A673 (cell line): Measurements from ENCODE around the gene CEP170B.

Source experiments
- EZH2 ChIP-seq: fragments of 200-600 bp; sonication (generic); IDR thresholded peaks from 2 replicates; pipeline ENCODE4 v1.6.1; 2017; ENCODE audit warnings: borderline replicate concordance, low read depth, mild to moderate bottlenecking, mixed read lengths, antibody characterized with exemption, low read length; ENCODE audit not compliant: poor library complexity, severe bottlenecking
- TF ChIP-seq, protein P1 (sequence below): fragments of 300-800, 200-600 bp; sonication (generic); conservative IDR thresholded peaks from 2 replicates; pipeline ENCODE4 v1.5.1; 2017; ENCODE audit warnings: low read depth, mild to moderate bottlenecking, antibody characterized with exemption, low read length, moderate library complexity, mixed read lengths

DNA sequence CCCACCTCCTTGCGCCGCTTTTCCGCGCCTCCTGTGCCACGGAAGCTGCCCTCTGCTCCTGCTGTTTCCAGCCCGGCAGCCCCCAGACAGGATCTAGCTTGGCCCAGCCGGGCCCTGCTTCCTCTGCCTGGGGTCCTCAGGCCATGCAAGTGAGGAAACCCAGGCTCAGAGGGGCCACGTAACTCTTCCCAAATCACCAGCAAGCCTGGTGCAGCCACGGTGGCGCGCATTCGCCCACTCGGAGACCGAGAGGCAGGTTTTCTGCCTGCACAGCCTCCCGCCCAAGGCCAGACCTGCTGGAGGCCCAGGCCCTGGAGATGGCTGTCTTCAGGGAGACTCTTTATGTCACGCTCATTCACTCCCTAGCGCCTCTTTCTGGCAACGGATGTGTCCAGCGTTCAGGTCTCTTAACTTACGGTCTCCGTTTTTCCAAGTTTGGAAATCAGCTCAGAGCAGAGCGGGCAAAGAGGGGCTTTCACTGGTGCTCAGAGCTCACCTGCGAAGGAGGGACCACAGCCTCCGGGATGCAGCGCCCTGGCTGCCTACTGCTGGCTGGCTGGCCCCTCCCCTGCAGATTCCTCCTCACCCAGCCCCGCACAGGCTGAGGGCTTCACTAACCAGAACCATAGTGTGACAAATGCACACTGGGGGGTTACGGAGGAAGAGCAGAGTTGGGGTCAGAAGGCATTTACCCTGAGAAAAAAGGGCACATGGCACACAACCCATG, 20.6 kb upstream of the CEP170B start:
- TF ChIP-seq, protein P1, sequence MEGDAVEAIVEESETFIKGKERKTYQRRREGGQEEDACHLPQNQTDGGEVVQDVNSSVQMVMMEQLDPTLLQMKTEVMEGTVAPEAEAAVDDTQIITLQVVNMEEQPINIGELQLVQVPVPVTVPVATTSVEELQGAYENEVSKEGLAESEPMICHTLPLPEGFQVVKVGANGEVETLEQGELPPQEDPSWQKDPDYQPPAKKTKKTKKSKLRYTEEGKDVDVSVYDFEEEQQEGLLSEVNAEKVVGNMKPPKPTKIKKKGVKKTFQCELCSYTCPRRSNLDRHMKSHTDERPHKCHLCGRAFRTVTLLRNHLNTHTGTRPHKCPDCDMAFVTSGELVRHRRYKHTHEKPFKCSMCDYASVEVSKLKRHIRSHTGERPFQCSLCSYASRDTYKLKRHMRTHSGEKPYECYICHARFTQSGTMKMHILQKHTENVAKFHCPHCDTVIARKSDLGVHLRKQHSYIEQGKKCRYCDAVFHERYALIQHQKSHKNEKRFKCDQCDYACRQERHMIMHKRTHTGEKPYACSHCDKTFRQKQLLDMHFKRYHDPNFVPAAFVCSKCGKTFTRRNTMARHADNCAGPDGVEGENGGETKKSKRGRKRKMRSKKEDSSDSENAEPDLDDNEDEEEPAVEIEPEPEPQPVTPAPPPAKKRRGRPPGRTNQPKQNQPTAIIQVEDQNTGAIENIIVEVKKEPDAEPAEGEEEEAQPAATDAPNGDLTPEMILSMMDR = no peak
- TF ChIP-seq EZH2 = no peak
